Astrocyte (in vitro differentiated cells and primary cell): ENCODE data around the gene BCO1. TPM values are rescaled to one million over a fixed set of nuclear protein-coding genes. Genes with fewer than 3 reads are reported as not detected.

Experiments
- DNase-seq: peaks from one replicate; pipeline ENCODE4 v3.0.0-alpha.2; 2010; ENCODE audit warnings: low read depth
- FAIRE-seq: peaks from 2 replicates; lab custom pipeline; 2011; peaks lifted over from hg19 to GRCh38; lab: Jason Lieb, UNC
- H2AFZ ChIP-seq: 2 replicates; pipeline ENCODE4 v1.6.0; 2012; ENCODE audit warnings: low read depth, low read length, inconsistent platforms
- H3K27ac ChIP-seq: 2 replicates; pipeline ENCODE4 v1.5.1; 2011; ENCODE audit warnings: low read depth, low read length, inconsistent platforms
- H3K27me3 ChIP-seq: 2 replicates; pipeline ENCODE4 v1.6.0; 2011; ENCODE audit warnings: low read length, inconsistent platforms; ENCODE audit not compliant: insufficient read depth
- H3K36me3 ChIP-seq: 2 replicates; pipeline ENCODE4 v1.5.1; 2011; ENCODE audit warnings: low read length, inconsistent platforms; ENCODE audit not compliant: insufficient read depth
- H3K4me1 ChIP-seq: 2 replicates; pipeline ENCODE4 v1.5.1; 2011; ENCODE audit warnings: low read length, inconsistent platforms; ENCODE audit not compliant: insufficient read depth
- H3K4me2 ChIP-seq: 2 replicates; pipeline ENCODE4 v1.6.0; 2012; ENCODE audit warnings: low read length, inconsistent platforms
- H3K4me3 ChIP-seq: 2 replicates; pipeline ENCODE4 v1.5.1; 2011; ENCODE audit warnings: low read depth, mild to moderate bottlenecking, low read length, inconsistent platforms; ENCODE audit not compliant: insufficient read depth
- H3K79me2 ChIP-seq: 2 replicates; pipeline ENCODE4 v1.6.0; 2012; ENCODE audit warnings: mild to moderate bottlenecking, low read length, inconsistent platforms; ENCODE audit not compliant: insufficient read depth
- H3K9ac ChIP-seq: 2 replicates; pipeline ENCODE4 v1.6.0; 2012; ENCODE audit warnings: mild to moderate bottlenecking, low read length, inconsistent platforms
- H3K9me3 ChIP-seq: 2 replicates; pipeline ENCODE4 v1.5.1; 2012; ENCODE audit warnings: low read depth, mild to moderate bottlenecking, low read length, inconsistent platforms; ENCODE audit not compliant: insufficient read depth
- H4K20me1 ChIP-seq: 2 replicates; pipeline ENCODE4 v1.6.0; 2012; ENCODE audit warnings: low read length, inconsistent platforms; ENCODE audit not compliant: insufficient read depth
- H3K27ac Mint-ChIP-seq: one replicate; pipeline ENCODE4 v1.8.0; 2021; ENCODE audit warnings: mild to moderate bottlenecking, mixed read lengths; ENCODE audit not compliant: unreplicated experiment
- H3K27me3 Mint-ChIP-seq: one replicate; pipeline ENCODE4 v1.8.0; 2021; ENCODE audit warnings: low read depth, mixed read lengths; ENCODE audit not compliant: unreplicated experiment
- H3K36me3 Mint-ChIP-seq: one replicate; pipeline ENCODE4 v1.8.0; 2021; ENCODE audit warnings: low read depth, mixed read lengths; ENCODE audit not compliant: unreplicated experiment
- H3K4me1 Mint-ChIP-seq: one replicate; pipeline ENCODE4 v1.8.0; 2021; ENCODE audit warnings: low read depth, mixed read lengths; ENCODE audit not compliant: unreplicated experiment
- H3K4me3 Mint-ChIP-seq: one replicate; pipeline ENCODE4 v1.8.0; 2021; ENCODE audit warnings: mild to moderate bottlenecking, moderate library complexity, mixed read lengths; ENCODE audit not compliant: unreplicated experiment
- H3K9me3 Mint-ChIP-seq: one replicate; pipeline ENCODE4 v1.8.0; 2021; ENCODE audit warnings: mild to moderate bottlenecking, mixed read lengths; ENCODE audit not compliant: unreplicated experiment
- EZH2 ChIP-seq: IDR thresholded peaks from 2 replicates; pipeline ENCODE4 v1.6.1; 2012; ENCODE audit warnings: mild to moderate bottlenecking, low read length, inconsistent platforms; ENCODE audit not compliant: insufficient read depth
- total RNA-seq: library from RNA; stranded (reverse); gene quantifications from 2 replicates; pipeline ENCODE4 v1.2.1, GENCODE V29; 2021
- TF ChIP-seq, protein P1 (sequence below): IDR thresholded peaks from 2 replicates; pipeline ENCODE4 v1.5.1; 2011; ENCODE audit warnings: low read depth, mild to moderate bottlenecking, inconsistent platforms, low read length, moderate library complexity; ENCODE audit not compliant: insufficient read depth

Gene BCO1
- total RNA-seq, 1 donor from 2014 or later, result not detected

GRCh38 chr16:81227785-81228184, 10.7 kb upstream of the BCO1 start:
- H3K9ac ChIP-seq, result no peak overlapping the region
- H3K9me3 Mint-ChIP-seq, result no peaks in the 10 kb centered on the region
- TF ChIP-seq, protein P1, sequence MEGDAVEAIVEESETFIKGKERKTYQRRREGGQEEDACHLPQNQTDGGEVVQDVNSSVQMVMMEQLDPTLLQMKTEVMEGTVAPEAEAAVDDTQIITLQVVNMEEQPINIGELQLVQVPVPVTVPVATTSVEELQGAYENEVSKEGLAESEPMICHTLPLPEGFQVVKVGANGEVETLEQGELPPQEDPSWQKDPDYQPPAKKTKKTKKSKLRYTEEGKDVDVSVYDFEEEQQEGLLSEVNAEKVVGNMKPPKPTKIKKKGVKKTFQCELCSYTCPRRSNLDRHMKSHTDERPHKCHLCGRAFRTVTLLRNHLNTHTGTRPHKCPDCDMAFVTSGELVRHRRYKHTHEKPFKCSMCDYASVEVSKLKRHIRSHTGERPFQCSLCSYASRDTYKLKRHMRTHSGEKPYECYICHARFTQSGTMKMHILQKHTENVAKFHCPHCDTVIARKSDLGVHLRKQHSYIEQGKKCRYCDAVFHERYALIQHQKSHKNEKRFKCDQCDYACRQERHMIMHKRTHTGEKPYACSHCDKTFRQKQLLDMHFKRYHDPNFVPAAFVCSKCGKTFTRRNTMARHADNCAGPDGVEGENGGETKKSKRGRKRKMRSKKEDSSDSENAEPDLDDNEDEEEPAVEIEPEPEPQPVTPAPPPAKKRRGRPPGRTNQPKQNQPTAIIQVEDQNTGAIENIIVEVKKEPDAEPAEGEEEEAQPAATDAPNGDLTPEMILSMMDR, result no peak
- TF ChIP-seq EZH2, result no peak
- H4K20me1 ChIP-seq, result no peaks in the 10 kb centered on the region
- peaks cover 14% of the 10 kb centered on the region for H3K27me3 ChIP-seq
- FAIRE-seq, result no peak
- DNase-seq, result no peak
- H3K79me2 ChIP-seq, result no peaks in the 10 kb centered on the region
- no peaks in the 10 kb centered on the region for H3K9me3 ChIP-seq
- no peak overlapping the region for H3K4me3 Mint-ChIP-seq
- no peaks in the 10 kb centered on the region for H3K4me1 ChIP-seq
- peaks cover 24% of the 10 kb centered on the region for H3K27me3 Mint-ChIP-seq
- H3K4me3 ChIP-seq, result no peak overlapping the region
- H3K27ac Mint-ChIP-seq, result no peak overlapping the region
- H3K27ac ChIP-seq, result no peak overlapping the region
- H3K4me2 ChIP-seq, result no peak overlapping the region
- H2AFZ ChIP-seq, result no peak overlapping the region
- no peaks in the 10 kb centered on the region for H3K36me3 ChIP-seq
- peaks cover 5% of the 10 kb centered on the region for H3K4me1 Mint-ChIP-seq
- no peaks in the 10 kb centered on the region for H3K36me3 Mint-ChIP-seq

DNA sequence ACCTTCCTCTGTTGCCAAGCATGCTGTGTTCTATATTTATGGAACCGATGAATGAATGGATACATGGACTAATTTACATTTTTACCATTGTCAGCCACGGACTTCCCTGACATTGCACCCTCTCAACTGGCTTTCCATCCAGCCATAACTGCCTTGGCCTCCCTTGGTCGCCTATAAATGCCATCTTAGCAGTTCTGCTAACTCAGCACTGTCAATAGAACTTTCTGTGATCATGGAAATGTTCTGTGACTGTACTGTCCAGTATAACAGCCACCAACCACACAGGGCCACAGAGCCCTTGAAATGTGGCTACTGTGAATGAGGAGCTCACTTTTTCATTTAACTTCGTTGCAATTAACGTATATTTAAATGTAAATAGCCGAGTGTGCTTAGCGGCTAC, 8.7 kb upstream of the BCO1 start:
- no peak overlapping the region for H3K4me3 Mint-ChIP-seq
- H3K9me3 Mint-ChIP-seq, result no peaks in the 10 kb centered on the region
- no peaks in the 10 kb centered on the region for H3K4me1 Mint-ChIP-seq
- H2AFZ ChIP-seq, result no peak overlapping the region
- H3K36me3 ChIP-seq, result no peaks in the 10 kb centered on the region
- no peak overlapping the region for H3K27ac Mint-ChIP-seq
- H3K27me3 Mint-ChIP-seq, result peaks cover 30% of the 10 kb centered on the region
- H4K20me1 ChIP-seq, result no peaks in the 10 kb centered on the region
- no peak overlapping the region for H3K4me2 ChIP-seq
- DNase-seq, result no peak
- FAIRE-seq, result no peak
- H3K4me1 ChIP-seq, result no peaks in the 10 kb centered on the region
- TF ChIP-seq EZH2, result no peak
- TF ChIP-seq, protein P1, result no peak
- H3K27ac ChIP-seq, result no peak overlapping the region
- H3K79me2 ChIP-seq, result no peaks in the 10 kb centered on the region
- no peak overlapping the region for H3K4me3 ChIP-seq
- H3K36me3 Mint-ChIP-seq, result no peaks in the 10 kb centered on the region
- no peaks in the 10 kb centered on the region for H3K9me3 ChIP-seq
- H3K9ac ChIP-seq, result no peak overlapping the region
- H3K27me3 ChIP-seq, result peaks cover 12% of the 10 kb centered on the region

GRCh38 chr16:81231014-81231413, 7.5 kb upstream of the BCO1 start:
- H3K27ac Mint-ChIP-seq, result no peak overlapping the region
- peaks cover 28% of the 10 kb centered on the region for H3K27me3 Mint-ChIP-seq
- TF ChIP-seq, protein P1, result no peak
- TF ChIP-seq EZH2, result no peak

More at GRCh38 chr16:81231014-81231413, 7.5 kb upstream of the BCO1 start:
- no peaks in the 10 kb centered on the region for H3K4me1 Mint-ChIP-seq
- Histone ChIP-seq H2AFZ (no peak overlapping the region), H3K27me3 (peaks cover 11% of the 10 kb centered on the region), H3K4me1 (no peaks in the 10 kb centered on the region), H3K36me3 (no peaks in the 10 kb centered on the region), H3K4me2 (no peak overlapping the region), H3K9ac (no peak overlapping the region), H3K27ac (no peak overlapping the region), H3K9me3 (no peaks in the 10 kb centered on the region), H4K20me1 (no peaks in the 10 kb centered on the region), H3K4me3 (no peak overlapping the region), H3K79me2 (no peaks in the 10 kb centered on the region)
- H3K36me3 Mint-ChIP-seq, result no peaks in the 10 kb centered on the region
- no peak for DNase-seq
- H3K9me3 Mint-ChIP-seq, result no peaks in the 10 kb centered on the region
- no peak overlapping the region for H3K4me3 Mint-ChIP-seq
- FAIRE-seq, result no peak
